Stimulated activated naive B cell treated with anti-CD40 and anti-IgM and Interleukin-4, amounts not matched to agents 10 μg/mL and 1 μg/mL and 100 μg/mL, for 72 hours (primary cell): ENCODE data around the gene POLR3GL.
A peak's percentile ranks its signal among the peaks of the same experiment; 100 is the strongest.

ENCODE experiments used
- ATAC-seq, 2 donors: fragments of 150-1000 bp; cut with Tn5 transposase; replicated peaks; 2 replicates each; pipeline ENCODE4 v1.10.0; 2021; ENCODE audit warnings: moderate library complexity in 1 of 2
- DNase-seq: peaks from one replicate; pipeline ENCODE4 v3.0.0; 2021
- H3K27ac Mint-ChIP-seq: one replicate; pipeline ENCODE4 v1.8.0; 2022; ENCODE audit warnings: mild to moderate bottlenecking, mixed read lengths
- H3K27me3 Mint-ChIP-seq, 2 donors: one replicate each; pipeline ENCODE4 v1.8.0; 2022; ENCODE audit warnings: mixed read lengths in 2 of 2
- H3K36me3 Mint-ChIP-seq, 2 donors: one replicate each; pipeline ENCODE4 v1.8.0; 2022; ENCODE audit warnings: mixed read lengths in 2 of 2, mild to moderate bottlenecking in 1 of 2
- H3K4me1 Mint-ChIP-seq, 2 donors: one replicate each; pipeline ENCODE4 v1.8.0; 2022; ENCODE audit warnings: mixed read lengths in 2 of 2, mild to moderate bottlenecking in 1 of 2
- H3K4me3 Mint-ChIP-seq, 2 donors: one replicate each; pipeline ENCODE4 v1.8.0; 2022; ENCODE audit warnings: mild to moderate bottlenecking in 2 of 2, mixed read lengths in 2 of 2, moderate library complexity in 1 of 2
- H3K9me3 Mint-ChIP-seq, 2 donors: one replicate each; pipeline ENCODE4 v1.8.0; 2022; ENCODE audit warnings: mixed read lengths in 2 of 2, mild to moderate bottlenecking in 1 of 2

The POLR3GL gene

DNA sequence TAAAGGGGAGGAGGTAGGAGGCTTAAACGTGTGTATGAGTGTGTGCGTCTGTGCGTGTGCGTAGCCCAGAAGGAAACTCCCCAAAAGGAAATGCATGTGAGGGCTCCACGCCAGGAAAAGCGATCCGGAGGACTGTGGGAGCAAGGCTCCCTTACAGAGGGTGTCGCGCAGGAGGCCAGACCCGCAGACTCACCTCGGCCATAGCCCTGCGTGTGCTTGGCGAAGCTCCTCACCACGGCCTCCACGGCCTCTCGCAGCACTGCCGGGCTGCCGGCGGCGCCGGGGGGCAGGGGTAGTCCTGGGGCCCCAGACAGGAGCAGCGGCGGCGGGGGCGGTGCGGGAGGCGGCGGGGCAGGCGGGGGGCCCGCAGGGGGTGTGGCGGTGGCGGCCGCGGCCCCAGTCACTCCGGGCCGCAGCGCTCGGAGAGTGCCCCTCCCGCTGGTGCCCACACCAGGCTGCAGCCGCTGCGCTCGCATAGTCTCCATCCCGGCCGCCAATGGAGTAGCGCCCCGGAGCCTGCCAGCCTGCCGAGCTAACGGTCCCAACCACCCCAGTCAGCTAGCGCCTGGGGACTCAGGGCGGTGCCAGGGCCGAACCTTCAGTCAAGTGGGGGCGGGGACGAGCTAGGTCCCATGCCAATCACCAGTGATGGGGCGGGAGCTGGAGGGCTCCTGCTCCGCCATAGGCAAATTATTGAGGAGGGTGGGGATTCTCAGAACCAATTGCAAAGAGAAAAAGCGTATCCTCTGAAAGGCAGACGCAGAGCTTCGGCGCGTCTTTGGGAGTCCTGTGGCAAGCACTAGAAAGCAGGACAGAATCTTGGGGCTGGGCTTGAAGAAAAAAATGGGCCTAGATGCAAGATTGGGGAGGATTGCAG lies 6.8 kb upstream of the POLR3GL start, which contains the start of gene LIX1L:
LIX1L (minus strand) TSS at position 575 of the 877 bp plus-strand sequence; CDS start at position 485, 90 bp downstream.
- Mint-ChIP-seq H3K27me3 (no peaks in the 10 kb centered on the region), H3K9me3 (no peaks in the 10 kb centered on the region), H3K36me3 (peaks cover 2 to 5% of the 10 kb centered on the region in 2 donors), H3K4me3 (peak within 1 kb of the TSS; percentile 82 to 85), H3K4me1 (peaks cover 41 to 83% of the 10 kb centered on the region in 2 donors), H3K27ac (peak within 1 kb of the TSS; percentile 94)
- ATAC-seq: peak; percentile 92 to 93
- peak; percentile 93 for DNase-seq

DNA sequence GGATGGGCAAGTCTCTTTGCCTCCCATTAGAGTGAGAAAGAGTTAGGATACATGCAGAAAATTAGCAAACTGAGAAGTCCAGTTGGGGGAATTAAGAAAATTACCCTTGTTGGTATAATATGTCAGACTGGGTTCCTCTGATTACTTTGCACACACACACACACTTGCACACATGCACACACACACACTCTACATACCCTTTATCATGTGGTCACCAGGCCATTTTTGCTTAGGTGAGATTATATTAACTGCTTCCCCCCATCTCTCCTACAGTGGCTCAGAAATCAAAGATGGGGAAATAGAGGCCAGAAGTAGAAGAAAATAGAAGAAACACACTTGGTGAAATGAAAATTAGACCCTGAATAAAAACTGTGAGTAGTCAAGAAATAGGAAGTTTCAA lies 5.8 kb upstream of the POLR3GL start:
- H3K27ac Mint-ChIP-seq: no peak overlapping the region
- no peak overlapping the region for H3K4me3 Mint-ChIP-seq

DNA sequence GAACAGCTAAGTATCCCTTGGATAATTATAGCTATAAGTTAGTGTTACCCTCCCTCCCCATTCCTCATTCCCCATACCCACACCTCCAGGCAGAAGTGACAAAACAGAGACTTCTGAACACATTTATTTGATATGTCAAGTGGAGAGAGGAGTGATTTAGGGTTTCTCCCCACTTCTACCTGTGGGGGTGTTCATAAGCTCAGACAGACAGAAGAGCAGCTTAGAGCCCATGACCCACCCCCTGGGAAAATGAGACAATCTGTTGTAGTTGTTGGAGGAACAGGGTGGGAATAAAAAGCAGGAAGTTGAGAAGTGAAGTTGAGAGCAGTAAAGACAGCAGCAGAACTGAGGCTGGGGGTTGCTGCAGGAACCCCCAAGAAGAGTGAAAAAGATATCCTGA lies 5.2 kb upstream of the POLR3GL start:
- Mint-ChIP-seq H3K27ac (peak overlapping the region; percentile 7), H3K27me3 (no peaks in the 10 kb centered on the region), H3K9me3 (no peaks in the 10 kb centered on the region), H3K36me3 (peaks cover 0 to 2% of the 10 kb centered on the region in 2 donors), H3K4me1 (peaks cover 53 to 90% of the 10 kb centered on the region in 2 donors), H3K4me3 (peak overlapping the region in 1 of 2 donors; percentile 33)
- no peak for DNase-seq
- no peak for ATAC-seq

More for the DNA sequence above, 5.8 kb upstream of the POLR3GL start:
- H3K27me3 Mint-ChIP-seq: no peaks in the 10 kb centered on the region
- H3K4me1 Mint-ChIP-seq: peaks cover 50 to 90% of the 10 kb centered on the region in 2 donors
- peaks cover 2% of the 10 kb centered on the region in 2 donors for H3K36me3 Mint-ChIP-seq
- ATAC-seq: no peak
- no peaks in the 10 kb centered on the region for H3K9me3 Mint-ChIP-seq
- no peak for DNase-seq

DNA sequence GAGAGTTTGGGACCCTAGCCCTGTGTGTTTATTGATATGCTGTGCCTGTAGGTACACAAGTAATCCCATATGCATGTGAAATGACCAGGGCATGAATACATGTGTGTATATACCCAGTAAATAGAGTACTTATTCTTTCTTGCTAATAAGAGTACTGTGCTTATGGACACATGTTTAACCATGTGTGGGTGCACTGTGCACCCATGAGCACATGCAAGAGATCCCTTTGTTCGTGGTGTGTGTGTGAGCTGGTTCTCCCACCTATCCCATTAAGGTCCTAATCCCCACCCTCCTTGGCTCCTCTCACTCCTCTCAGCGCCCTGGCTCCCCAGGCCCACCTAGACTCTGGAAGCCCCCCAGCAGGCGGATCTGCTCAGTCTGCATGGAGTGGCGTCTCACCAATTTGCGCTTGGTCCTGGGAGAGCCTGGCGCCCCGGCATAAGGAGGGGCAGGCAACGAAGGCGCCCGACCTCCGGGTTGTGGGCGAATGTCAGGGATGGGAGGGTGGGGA lies 4.5 kb upstream of the POLR3GL start:
- Mint-ChIP-seq H3K9me3 (no peaks in the 10 kb centered on the region), H3K27me3 (no peaks in the 10 kb centered on the region), H3K27ac (no peak overlapping the region), H3K4me3 (peak overlapping the region; percentile 96), H3K36me3 (no peaks in the 10 kb centered on the region), H3K4me1 (peaks cover 50 to 85% of the 10 kb centered on the region in 2 donors)
- no peak for DNase-seq
- ATAC-seq: no peak

DNA sequence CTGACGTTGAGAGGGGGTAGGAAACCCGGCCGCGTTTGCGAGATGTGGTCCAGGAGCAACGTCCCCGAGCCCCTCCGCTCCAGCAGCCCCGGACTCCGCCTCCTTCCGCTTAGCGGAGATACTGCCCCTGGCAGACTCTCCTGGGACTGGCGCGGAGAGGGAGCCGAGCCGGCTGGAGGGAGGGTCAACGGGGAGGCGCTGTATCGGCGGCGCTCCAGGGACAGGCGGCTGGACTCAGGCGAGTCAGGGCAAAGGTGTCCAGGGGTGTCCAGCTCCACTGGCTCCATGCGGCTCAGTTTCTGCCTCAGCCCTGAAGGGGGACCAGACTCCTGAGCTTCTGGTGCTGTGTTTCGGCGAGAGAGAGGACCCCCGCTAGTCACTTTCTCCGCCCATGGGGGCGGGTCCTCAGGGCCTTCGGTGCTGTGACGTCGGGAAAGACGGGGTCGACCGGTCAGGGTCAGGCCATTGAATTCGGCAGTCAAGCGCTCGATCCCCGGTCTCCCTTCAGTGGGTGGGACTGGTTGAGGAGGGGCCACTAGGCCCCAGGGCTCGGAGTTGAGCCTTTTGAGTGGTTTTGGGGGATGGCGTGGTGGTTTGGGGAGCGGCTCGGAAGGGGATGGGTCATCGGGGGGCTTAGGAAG lies 3.9 kb upstream of the POLR3GL start:
- ATAC-seq: no peak

DNA sequence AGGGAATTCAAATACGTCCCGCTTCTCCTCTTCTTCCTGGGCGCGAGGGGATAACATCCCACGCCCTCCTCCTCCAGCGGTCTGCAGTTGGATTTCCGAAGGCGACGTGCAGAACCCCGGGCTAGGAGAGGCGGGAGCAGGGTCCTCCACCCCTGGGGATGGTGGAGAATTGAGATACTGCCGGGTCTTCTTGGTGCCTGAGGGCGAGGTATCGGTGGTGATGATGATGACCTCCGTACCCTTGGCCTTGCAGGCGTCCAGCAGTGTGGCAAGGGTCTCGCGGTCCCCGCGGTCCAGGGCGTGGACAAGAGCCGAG lies 3.4 kb upstream of the POLR3GL start:
- Mint-ChIP-seq H3K9me3 (no peaks in the 10 kb centered on the region), H3K4me1 (peaks cover 46 to 79% of the 10 kb centered on the region in 2 donors), H3K36me3 (no peaks in the 10 kb centered on the region), H3K27me3 (no peaks in the 10 kb centered on the region), H3K27ac (peak overlapping the region; percentile 92), H3K4me3 (peak overlapping the region; percentile 96)
- no peak for ATAC-seq
- no peak for DNase-seq

More for the DNA sequence above, 3.9 kb upstream of the POLR3GL start:
- no peaks in the 10 kb centered on the region for H3K9me3 Mint-ChIP-seq
- no peak for DNase-seq
- no peaks in the 10 kb centered on the region for H3K36me3 Mint-ChIP-seq
- peaks cover 47 to 84% of the 10 kb centered on the region in 2 donors for H3K4me1 Mint-ChIP-seq
- H3K27me3 Mint-ChIP-seq: no peaks in the 10 kb centered on the region
- peak overlapping the region; percentile 96 for H3K4me3 Mint-ChIP-seq
- H3K27ac Mint-ChIP-seq: peak overlapping the region; percentile 92

DNA sequence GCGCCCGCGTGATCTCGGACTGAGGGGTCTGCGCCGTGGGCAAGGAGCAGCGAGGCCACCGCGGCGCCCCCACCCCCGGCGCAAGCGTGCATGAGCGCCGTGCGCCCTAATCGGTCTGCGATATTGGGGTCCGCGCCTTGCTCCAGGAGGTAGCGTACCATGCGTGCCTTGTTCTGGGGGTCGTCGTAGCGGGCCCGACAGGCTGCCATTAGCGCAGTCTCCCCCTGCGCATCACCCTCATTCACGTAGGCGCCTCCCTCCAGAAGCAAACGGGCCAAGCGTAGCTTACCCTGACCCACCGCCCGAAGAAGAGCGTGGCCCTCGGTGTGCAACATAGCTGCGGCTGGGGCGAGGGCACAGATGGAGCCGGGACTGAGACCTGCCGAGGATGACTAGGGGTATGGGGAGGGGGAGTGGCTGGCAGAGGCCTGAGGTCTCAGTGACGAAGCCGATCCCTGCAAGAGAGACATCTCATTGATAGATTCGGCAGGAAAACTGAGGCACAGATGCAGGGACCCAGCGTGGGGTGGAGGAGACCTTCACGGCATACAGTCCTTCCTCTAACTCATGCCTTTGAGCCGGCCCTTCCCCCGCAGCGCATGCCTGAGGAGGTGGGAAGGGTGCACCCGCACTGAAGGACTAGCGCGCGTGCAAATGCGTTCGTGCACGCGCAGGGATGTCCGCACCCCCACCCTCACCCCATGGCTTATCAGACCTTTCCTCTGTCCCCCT lies 2.9 kb upstream of the POLR3GL start:
- DNase-seq: no peak
- Mint-ChIP-seq H3K27ac (peak overlapping the region; percentile 92), H3K36me3 (no peaks in the 10 kb centered on the region), H3K4me3 (peak overlapping the region; percentile 96), H3K27me3 (no peaks in the 10 kb centered on the region), H3K9me3 (no peaks in the 10 kb centered on the region), H3K4me1 (peaks cover 46 to 76% of the 10 kb centered on the region in 2 donors)
- no peak for ATAC-seq

DNA sequence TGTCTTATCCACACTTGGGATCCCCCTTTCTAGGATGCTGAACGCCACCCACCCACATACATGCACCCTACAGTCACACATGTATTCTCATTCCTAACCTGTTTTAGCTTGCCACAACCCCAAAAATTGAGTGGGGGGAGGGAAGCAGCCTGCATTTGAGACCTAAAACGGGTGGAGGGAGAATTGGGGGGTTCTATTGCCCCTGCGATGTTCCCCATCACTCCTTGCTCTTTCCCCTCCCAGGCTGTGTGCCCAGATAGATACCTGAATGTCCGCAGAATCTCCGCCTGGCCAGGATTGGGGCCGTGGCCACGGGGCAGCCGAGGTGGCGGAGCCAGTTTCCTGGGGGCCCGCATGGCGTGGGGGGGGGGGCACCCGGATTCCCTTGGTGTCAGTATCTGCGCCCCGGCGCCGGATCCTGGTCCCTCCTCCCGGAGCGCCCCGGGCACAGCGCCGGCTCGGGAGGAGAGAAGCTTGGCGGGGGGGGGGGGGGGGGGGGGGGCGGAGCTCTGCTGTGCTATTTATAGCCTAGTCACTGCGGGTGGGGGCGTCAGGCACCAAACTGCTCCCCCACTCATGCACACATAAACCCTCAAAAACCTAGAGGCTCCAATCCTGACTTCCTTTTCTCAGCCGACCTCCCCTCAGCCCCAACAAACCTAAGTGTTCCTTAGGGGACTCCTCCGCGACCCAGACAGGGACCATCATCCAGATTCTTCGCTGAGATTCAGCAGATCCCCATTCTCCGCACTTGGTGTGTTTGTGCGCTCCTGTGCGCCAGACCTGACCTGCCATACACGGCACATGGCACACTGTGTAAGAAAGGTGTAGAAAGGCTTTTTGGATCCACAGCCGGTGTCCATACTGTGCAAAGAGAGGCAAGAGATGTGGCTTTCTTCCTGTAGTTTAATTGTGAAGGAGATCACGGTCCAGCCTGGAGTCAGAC lies 2.1 kb upstream of the POLR3GL start:
- H3K36me3 Mint-ChIP-seq: peaks cover 3 to 4% of the 10 kb centered on the region in 2 donors
- peak overlapping the region; percentile 92 for H3K27ac Mint-ChIP-seq
- no peaks in the 10 kb centered on the region for H3K27me3 Mint-ChIP-seq
- H3K4me1 Mint-ChIP-seq: peaks cover 40 to 70% of the 10 kb centered on the region in 2 donors
- no peak for DNase-seq
- H3K9me3 Mint-ChIP-seq: no peaks in the 10 kb centered on the region
- no peak for ATAC-seq
- peak overlapping the region; percentile 96 for H3K4me3 Mint-ChIP-seq

DNA sequence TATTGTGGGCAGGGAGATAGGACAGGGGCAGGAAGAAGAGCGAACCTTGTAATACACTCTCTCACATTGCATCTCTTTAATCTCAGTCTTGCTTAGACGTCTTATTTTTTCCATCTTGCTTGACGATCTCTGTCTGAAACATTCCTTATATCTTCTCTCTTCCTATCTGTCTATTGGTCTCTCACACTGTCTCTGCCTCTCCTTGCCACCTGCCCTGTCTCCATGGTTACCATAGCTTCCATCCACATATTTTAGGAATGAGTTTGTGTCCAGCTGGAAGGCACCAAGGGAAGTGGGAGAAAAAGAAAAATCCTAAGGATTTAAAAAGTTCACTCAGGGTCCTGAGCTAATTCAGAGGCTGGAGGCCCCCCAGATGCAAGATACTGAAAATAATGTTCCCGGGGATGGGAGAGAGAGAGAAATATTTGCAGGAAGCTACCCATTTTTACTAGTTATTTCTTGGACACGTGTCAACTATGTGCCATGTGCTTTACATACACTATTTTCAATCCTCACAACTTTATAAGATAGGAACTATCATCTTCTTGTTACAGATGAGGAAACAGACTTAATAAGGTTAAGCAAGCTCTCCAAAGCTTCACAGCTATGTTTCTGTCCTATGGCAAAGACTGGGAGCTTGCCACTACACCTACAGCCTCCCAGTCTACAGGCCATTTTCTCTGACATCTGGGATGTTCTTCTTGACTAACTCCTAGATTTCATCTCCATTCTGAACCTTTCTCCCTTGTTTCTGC lies 1.0 kb upstream of the POLR3GL start:
- ATAC-seq (no peak), DNase-seq (no peak)
- peaks cover 36 to 63% of the 10 kb centered on the region in 2 donors for H3K4me1 Mint-ChIP-seq
- no peaks in the 10 kb centered on the region for H3K27me3 Mint-ChIP-seq
- H3K9me3 Mint-ChIP-seq: no peaks in the 10 kb centered on the region
- peak overlapping the region; percentile 90 to 96 for H3K4me3 Mint-ChIP-seq
- peak overlapping the region; percentile 94 for H3K27ac Mint-ChIP-seq
- peaks cover 7 to 10% of the 10 kb centered on the region in 2 donors for H3K36me3 Mint-ChIP-seq

DNA sequence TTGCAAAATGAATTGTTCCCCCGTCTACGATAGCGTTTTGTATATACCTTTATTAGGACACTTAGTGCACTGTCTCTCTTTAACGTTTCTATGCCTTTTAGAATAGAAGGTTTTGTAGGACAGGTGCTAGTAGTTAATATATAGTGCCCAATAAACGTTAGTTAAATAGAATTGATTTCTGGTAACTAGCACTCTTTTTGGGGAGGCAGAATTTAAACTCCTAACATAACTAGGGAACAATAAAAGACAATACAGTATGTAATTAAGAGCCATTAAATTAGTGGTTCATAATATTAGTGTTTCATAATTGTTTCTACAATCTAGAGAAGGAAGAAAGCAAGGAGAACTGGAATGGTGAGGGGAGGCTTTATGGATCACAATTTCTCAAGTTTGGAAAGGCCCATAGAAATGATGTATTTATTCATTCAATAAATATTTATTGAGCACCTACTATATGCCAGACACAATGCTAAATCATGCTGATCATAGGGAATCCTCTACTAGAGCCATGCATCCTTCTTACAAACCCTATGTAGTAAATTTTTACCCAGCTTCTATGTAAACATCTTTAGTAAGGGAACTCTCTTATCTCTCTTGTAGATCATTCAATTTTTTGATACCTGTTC lies 742 bp downstream of the POLR3GL start:
- H3K27me3 Mint-ChIP-seq: no peaks in the 10 kb centered on the region
- peaks cover 29 to 45% of the 10 kb centered on the region in 2 donors for H3K4me1 Mint-ChIP-seq
- ATAC-seq (no peak), DNase-seq (no peak)
- no peaks in the 10 kb centered on the region for H3K9me3 Mint-ChIP-seq
- H3K4me3 Mint-ChIP-seq: peak overlapping the region; percentile 90
- peaks cover 9 to 10% of the 10 kb centered on the region in 2 donors for H3K36me3 Mint-ChIP-seq
- peak overlapping the region; percentile 94 for H3K27ac Mint-ChIP-seq

DNA sequence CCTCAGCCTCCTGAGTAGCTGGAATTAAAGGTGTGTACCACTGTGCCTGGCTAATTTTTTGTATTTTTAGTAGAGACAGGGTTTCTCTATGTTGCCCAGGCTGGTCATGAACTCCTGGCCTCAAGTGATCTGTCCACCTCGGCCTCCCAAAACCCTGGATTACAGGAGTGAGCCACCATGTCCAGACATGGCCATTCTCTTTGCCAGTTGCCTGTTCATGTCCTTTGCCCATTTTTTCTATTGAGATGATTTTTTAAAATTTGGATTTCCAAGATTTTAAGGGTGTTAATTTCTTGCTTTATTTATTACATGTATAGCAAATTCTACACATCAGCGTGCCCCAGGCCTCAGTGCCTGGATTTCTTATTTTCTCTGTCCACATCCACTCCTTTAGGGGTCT lies 2.8 kb downstream of the POLR3GL start:
- Mint-ChIP-seq H3K27me3 (no peaks in the 10 kb centered on the region), H3K36me3 (peaks cover 9 to 13% of the 10 kb centered on the region in 2 donors), H3K4me3 (no peak overlapping the region), H3K9me3 (no peaks in the 10 kb centered on the region), H3K4me1 (peaks cover 20 to 26% of the 10 kb centered on the region in 2 donors), H3K27ac (no peak overlapping the region)
- ATAC-seq (no peak), DNase-seq (no peak)

DNA sequence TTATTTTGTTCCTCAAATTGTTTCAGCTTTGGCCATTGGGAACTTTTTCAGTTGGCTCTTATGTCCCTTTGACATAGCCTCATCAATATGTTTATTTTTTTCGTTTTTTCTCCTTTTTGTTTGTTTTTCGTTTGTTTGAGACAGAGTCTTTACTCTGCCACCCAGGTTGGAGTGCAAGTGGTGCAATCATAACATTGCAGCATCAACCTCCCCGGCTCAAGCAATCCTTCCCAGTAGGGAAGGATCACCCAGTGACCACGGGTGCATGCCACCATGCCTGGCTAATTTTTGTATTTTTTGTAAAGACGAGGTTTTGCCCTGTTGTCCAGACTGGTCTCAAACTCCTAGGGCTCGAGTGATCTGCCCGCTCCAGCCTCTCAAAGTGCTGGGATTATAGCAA lies 8.1 kb downstream of the POLR3GL start:
- H3K27ac Mint-ChIP-seq: no peak overlapping the region
- no peak for ATAC-seq
- H3K27me3 Mint-ChIP-seq: no peaks in the 10 kb centered on the region
- no peak for DNase-seq
- H3K9me3 Mint-ChIP-seq: no peaks in the 10 kb centered on the region
- peaks cover 7 to 16% of the 10 kb centered on the region in 2 donors for H3K36me3 Mint-ChIP-seq
- peaks cover 10 to 11% of the 10 kb centered on the region in 2 donors for H3K4me1 Mint-ChIP-seq
- no peak overlapping the region for H3K4me3 Mint-ChIP-seq
